GM23338 (cell line): ENCODE measurements around the gene SLC29A4.

Experiments
- CREB1 ChIP-seq: fragments of 250-450 bp; sonication (Bioruptor Pico); IDR thresholded peaks from 2 replicates; pipeline ENCODE4 v1.5.0; 2020; ENCODE audit warnings: low read depth, mild to moderate bottlenecking, moderate library complexity
- EZH2 ChIP-seq: fragments of 200-600 bp; sonication (generic); IDR thresholded peaks from one replicate; pipeline ENCODE4 v1.8.0; 2017; ENCODE audit warnings: antibody characterized with exemption, mild to moderate bottlenecking, low read depth; ENCODE audit not compliant: unreplicated experiment
- EZH2phosphoT487 ChIP-seq: fragments of 200-600 bp; sonication (generic); IDR thresholded peaks from one replicate; pipeline ENCODE4 v1.8.1; 2018; ENCODE audit warnings: antibody characterized with exemption; ENCODE audit not compliant: unreplicated experiment
- JUNB ChIP-seq: IDR thresholded peaks from one replicate; pipeline ENCODE4 v1.6.1; 2016; ENCODE audit warnings: antibody characterized with exemption; ENCODE audit not compliant: unreplicated experiment
- NANOG ChIP-seq: IDR thresholded peaks from 2 replicates; pipeline ENCODE4 v1.6.1; 2016; ENCODE audit warnings: antibody characterized with exemption, borderline replicate concordance
- POLR2AphosphoS5 ChIP-seq: IDR thresholded peaks from 2 replicates; pipeline ENCODE4 v1.6.1; 2016; ENCODE audit warnings: antibody characterized with exemption, low read depth
- REST ChIP-seq: IDR thresholded peaks from one replicate; pipeline ENCODE4 v1.6.1; 2018; ENCODE audit warnings: antibody characterized with exemption; ENCODE audit not compliant: unreplicated experiment
- STAT1 ChIP-seq: IDR thresholded peaks from one replicate; pipeline ENCODE4 v1.6.1; 2016; ENCODE audit warnings: antibody characterized with exemption; ENCODE audit not compliant: unreplicated experiment
- ZNF114 ChIP-seq: fragments of 250-450 bp; sonication (Bioruptor Pico); IDR thresholded peaks from 2 replicates; pipeline ENCODE4 v1.5.0; 2020; ENCODE audit warnings: mild to moderate bottlenecking, moderate library complexity
- ZNF331 ChIP-seq: fragments of 250-450 bp; sonication (Bioruptor Pico); IDR thresholded peaks from 2 replicates; pipeline ENCODE4 v1.5.0; 2020; ENCODE audit warnings: low read depth, mild to moderate bottlenecking, moderate library complexity
- TF ChIP-seq, protein P1 (sequence below), 2 experiments: fragments of 200-600 bp in 1 of 2; sonication (generic) in 1 of 2; conservative IDR thresholded peaks; 2 replicates each; pipeline versions ENCODE4 v1.5.1 to v1.6.1; 2016 to 2017; ENCODE audit warnings: antibody characterized with exemption in 2 of 2, low read depth in 2 of 2, mild to moderate bottlenecking in 2 of 2, moderate library complexity in 1 of 2
- TF ChIP-seq, protein P2 (sequence below): fragments of 250-450 bp; sonication (Bioruptor Pico); IDR thresholded peaks from 2 replicates; pipeline ENCODE4 v1.5.0; 2020; ENCODE audit warnings: mild to moderate bottlenecking, moderate library complexity
- TF ChIP-seq, protein P3 (sequence below): IDR thresholded peaks from 2 replicates; pipeline ENCODE4 v1.6.1; 2016; ENCODE audit warnings: antibody characterized with exemption

- TF ChIP-seq, protein P1, sequence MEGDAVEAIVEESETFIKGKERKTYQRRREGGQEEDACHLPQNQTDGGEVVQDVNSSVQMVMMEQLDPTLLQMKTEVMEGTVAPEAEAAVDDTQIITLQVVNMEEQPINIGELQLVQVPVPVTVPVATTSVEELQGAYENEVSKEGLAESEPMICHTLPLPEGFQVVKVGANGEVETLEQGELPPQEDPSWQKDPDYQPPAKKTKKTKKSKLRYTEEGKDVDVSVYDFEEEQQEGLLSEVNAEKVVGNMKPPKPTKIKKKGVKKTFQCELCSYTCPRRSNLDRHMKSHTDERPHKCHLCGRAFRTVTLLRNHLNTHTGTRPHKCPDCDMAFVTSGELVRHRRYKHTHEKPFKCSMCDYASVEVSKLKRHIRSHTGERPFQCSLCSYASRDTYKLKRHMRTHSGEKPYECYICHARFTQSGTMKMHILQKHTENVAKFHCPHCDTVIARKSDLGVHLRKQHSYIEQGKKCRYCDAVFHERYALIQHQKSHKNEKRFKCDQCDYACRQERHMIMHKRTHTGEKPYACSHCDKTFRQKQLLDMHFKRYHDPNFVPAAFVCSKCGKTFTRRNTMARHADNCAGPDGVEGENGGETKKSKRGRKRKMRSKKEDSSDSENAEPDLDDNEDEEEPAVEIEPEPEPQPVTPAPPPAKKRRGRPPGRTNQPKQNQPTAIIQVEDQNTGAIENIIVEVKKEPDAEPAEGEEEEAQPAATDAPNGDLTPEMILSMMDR (conservative IDR thresholded peaks at IDR 0.05; ENCODE audit: low read depth in 2 of 2) = no peak
- no peak for TF ChIP-seq EZH2
- TF ChIP-seq EZH2phosphoT487 = no peak
- no peak for TF ChIP-seq REST
- TF ChIP-seq POLR2AphosphoS5 = no peak
- TF ChIP-seq ZNF331 (CRISPR knock-in tag) = no peak
- no peak for TF ChIP-seq STAT1
- no peak for TF ChIP-seq CREB1 (CRISPR knock-in tag)
- TF ChIP-seq, protein P2, sequence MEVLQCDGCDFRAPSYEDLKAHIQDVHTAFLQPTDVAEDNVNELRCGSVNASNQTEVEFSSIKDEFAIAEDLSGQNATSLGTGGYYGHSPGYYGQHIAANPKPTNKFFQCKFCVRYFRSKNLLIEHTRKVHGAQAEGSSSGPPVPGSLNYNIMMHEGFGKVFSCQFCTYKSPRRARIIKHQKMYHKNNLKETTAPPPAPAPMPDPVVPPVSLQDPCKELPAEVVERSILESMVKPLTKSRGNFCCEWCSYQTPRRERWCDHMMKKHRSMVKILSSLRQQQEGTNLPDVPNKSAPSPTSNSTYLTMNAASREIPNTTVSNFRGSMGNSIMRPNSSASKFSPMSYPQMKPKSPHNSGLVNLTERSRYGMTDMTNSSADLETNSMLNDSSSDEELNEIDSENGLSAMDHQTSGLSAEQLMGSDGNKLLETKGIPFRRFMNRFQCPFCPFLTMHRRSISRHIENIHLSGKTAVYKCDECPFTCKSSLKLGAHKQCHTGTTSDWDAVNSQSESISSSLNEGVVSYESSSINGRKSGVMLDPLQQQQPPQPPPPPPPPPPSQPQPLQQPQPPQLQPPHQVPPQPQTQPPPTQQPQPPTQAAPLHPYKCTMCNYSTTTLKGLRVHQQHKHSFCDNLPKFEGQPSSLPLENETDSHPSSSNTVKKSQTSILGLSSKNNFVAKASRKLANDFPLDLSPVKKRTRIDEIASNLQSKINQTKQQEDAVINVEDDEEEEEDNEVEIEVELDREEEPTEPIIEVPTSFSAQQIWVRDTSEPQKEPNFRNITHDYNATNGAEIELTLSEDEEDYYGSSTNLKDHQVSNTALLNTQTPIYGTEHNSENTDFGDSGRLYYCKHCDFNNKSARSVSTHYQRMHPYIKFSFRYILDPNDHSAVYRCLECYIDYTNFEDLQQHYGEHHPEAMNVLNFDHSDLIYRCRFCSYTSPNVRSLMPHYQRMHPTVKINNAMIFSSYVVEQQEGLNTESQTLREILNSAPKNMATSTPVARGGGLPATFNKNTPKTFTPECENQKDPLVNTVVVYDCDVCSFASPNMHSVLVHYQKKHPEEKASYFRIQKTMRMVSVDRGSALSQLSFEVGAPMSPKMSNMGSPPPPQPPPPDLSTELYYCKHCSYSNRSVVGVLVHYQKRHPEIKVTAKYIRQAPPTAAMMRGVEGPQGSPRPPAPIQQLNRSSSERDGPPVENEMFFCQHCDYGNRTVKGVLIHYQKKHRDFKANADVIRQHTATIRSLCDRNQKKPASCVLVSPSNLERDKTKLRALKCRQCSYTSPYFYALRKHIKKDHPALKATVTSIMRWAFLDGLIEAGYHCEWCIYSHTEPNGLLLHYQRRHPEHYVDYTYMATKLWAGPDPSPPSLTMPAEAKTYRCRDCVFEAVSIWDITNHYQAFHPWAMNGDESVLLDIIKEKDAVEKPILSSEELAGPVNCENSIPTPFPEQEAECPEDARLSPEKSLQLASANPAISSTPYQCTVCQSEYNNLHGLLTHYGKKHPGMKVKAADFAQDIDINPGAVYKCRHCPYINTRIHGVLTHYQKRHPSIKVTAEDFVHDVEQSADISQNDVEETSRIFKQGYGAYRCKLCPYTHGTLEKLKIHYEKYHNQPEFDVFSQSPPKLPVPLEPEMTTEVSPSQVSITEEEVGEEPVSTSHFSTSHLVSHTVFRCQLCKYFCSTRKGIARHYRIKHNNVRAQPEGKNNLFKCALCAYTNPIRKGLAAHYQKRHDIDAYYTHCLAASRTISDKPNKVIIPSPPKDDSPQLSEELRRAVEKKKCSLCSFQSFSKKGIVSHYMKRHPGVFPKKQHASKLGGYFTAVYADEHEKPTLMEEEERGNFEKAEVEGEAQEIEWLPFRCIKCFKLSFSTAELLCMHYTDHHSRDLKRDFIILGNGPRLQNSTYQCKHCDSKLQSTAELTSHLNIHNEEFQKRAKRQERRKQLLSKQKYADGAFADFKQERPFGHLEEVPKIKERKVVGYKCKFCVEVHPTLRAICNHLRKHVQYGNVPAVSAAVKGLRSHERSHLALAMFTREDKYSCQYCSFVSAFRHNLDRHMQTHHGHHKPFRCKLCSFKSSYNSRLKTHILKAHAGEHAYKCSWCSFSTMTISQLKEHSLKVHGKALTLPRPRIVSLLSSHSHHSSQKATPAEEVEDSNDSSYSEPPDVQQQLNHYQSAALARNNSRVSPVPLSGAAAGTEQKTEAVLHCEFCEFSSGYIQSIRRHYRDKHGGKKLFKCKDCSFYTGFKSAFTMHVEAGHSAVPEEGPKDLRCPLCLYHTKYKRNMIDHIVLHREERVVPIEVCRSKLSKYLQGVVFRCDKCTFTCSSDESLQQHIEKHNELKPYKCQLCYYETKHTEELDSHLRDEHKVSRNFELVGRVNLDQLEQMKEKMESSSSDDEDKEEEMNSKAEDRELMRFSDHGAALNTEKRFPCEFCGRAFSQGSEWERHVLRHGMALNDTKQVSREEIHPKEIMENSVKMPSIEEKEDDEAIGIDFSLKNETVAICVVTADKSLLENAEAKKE (CRISPR knock-in tag) = no peak
- TF ChIP-seq, protein P3, sequence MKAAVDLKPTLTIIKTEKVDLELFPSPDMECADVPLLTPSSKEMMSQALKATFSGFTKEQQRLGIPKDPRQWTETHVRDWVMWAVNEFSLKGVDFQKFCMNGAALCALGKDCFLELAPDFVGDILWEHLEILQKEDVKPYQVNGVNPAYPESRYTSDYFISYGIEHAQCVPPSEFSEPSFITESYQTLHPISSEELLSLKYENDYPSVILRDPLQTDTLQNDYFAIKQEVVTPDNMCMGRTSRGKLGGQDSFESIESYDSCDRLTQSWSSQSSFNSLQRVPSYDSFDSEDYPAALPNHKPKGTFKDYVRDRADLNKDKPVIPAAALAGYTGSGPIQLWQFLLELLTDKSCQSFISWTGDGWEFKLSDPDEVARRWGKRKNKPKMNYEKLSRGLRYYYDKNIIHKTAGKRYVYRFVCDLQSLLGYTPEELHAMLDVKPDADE = no peak
- no peak for TF ChIP-seq ZNF114 (CRISPR knock-in tag)
- no peak for TF ChIP-seq NANOG
- TF ChIP-seq JUNB = no peak
Measured at GRCh38 chr7:5350600-5351385, 68.0 kb downstream of the SLC29A4 start.
